Upper lobe of left lung (tissue), 4 donors: ENCODE data around the gene SP100.

Source experiments
- CTCF ChIP-seq, 6 experiments: fragments of 450-650 bp in 4 of 6; fragments of 200-600 bp in 2 of 6; sonication (generic) in 2 of 6; IDR thresholded peaks; one replicate each; pipeline ENCODE4 v1.5.1; 2016 to 2019; ENCODE audit warnings: antibody characterized with exemption in 6 of 6
- EP300 ChIP-seq, 4 donors: sonication (generic); formaldehyde crosslinking; IDR thresholded peaks; one replicate each; pipeline ENCODE4 v1.5.1; 2017; ENCODE audit warnings: antibody characterized with exemption in 4 of 4, control low read depth in 2 of 4
- POLR2A ChIP-seq, 4 donors: fragments of 450-650 bp; IDR thresholded peaks; one replicate each; pipeline ENCODE4 v1.5.1; 2016 to 2017; ENCODE audit warnings: antibody characterized with exemption in 4 of 4, mild to moderate bottlenecking in 2 of 4

GRCh38 chr2:230473378-230473777 is 57.4 kb downstream of the SP100 start:
- TF ChIP-seq CTCF (IDR thresholded peaks at IDR 0.05) (no peak), POLR2A (IDR thresholded peaks at IDR 0.05) (no peak), EP300 (IDR thresholded peaks at IDR 0.05) (no peak)
